ENCODE data around the gene MDM2. TPM values are rescaled to one million over a fixed set of nuclear protein-coding genes. Genes with fewer than 3 reads are reported as not detected.

MDM2 gene
- total and polyA plus RNA-seq, 2 of the 8 experiments (the other 6 are each of a cell fraction or from before 2014, with no cell fraction given): 15.1 to 115 TPM

DNA sequence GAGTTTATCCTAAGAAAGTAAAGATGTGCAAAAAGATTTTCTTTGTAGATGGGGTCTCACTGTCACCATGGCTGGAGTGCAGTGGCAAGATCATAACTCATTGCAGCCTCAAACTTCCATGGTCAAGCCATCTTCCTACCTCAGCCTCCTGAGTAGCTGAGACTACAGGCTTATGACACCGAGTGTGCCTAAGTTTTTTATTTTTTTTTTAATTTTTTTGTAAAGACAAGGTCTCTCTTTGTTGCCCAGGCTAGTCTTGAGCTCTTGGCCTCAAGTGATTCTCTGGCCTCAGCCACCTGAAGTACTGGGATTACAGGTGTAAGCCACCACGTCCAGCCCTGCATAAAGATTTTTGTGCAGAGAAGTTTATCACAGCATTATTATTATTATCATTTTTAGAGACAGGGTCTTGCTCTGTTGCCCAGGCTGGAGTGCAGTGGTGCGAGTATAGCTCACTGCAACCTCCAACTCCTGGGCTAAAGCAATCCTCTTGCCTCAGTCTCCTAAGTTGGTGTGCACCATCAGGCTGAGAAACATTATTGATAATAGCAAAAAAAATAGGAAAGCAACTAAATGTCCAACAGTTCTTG, 19.3 kb upstream of the MDM2 start:
- no peak overlapping the region for H2BK12ac ChIP-seq (ENCODE audit: low read depth, low read length)
- no peak overlapping the region for H3K56ac ChIP-seq (replicated peaks; ENCODE audit: insufficient read length, low read depth, low read length)
- H3K9ac ChIP-seq (replicated peaks in 1 of 4; ENCODE audit: extremely low read depth in 1 of 4, low read depth in 3 of 4, low read length in 3 of 4): no peak overlapping the region
- H3K23me2 ChIP-seq (ENCODE audit: low read depth, low read length): no peaks in the 10 kb centered on the region
- H4K8ac ChIP-seq (ENCODE audit: extremely low read depth, insufficient read depth, low read length): no peak overlapping the region
- no peak overlapping the region for H4K91ac ChIP-seq (replicated peaks; ENCODE audit: insufficient read length, low read length)
- H3K79me1 ChIP-seq (ENCODE audit: low read depth, low read length): no peaks in the 10 kb centered on the region
- FAIRE-seq: no peak
- no peak overlapping the region for H3K18ac ChIP-seq (ENCODE audit: extremely low read depth, low read length)
- WGBS, 2 experiments (ENCODE audit: extremely low coverage in 1 of 2, insufficient coverage in 1 of 2, insufficient read length in 1 of 2, insufficient replicate concordance in 2 of 2, low coverage in 1 of 2, low lambda C conversion rate in 2 of 2, missing lambda C conversion rate in 1 of 2): 96% methylated on average over 3 of the region's 3 CpGs; no CpG with 5 or more reads in 1 of the 2 experiments
- H3K27me3 ChIP-seq (replicated peaks in 1 of 4; ENCODE audit: control insufficient read depth in 3 of 4, extremely low read depth in 1 of 4, insufficient read depth in 3 of 4, low read length in 3 of 4): no peaks in the 10 kb centered on the region
- H2BK120ac ChIP-seq (replicated peaks; ENCODE audit: low read depth, low read length): no peak overlapping the region
- POLR2A ChIA-PET (ENCODE audit: partially characterized antibody): interaction anchor here (1.3 to 2.1 kb wide), 2 partner anchors 11 to 25 kb away, joined by 5 read pairs; no protein-coding TSS in a partner anchor
- no peak for DNase-seq (ENCODE audit: low read depth in 1 of 2, low spot score in 2 of 2)
- no peak overlapping the region for H2AK5ac ChIP-seq (ENCODE audit: low read depth, low read length)
- H4K5ac ChIP-seq (ENCODE audit: insufficient read length, low read depth, low read length): no peak overlapping the region
- H2BK20ac ChIP-seq (ENCODE audit: low read length): peak overlapping the region; percentile 66; the same call in 1 of the 2 replicates
- H3K4me1 ChIP-seq (replicated peaks in 1 of 4; ENCODE audit: control insufficient read depth in 3 of 4, insufficient read depth in 4 of 4, low read length in 3 of 4): peaks cover 0 to 3% (median 1%) of the 10 kb centered on the region in 4 experiments; a peak in 2 of 7 replicates
- TF ChIP-seq RNF2 (IDR thresholded peaks at IDR 0.05; ENCODE audit: borderline replicate concordance, low read depth, low read length, missing control alignments, poor library complexity, severe bottlenecking) (no peak), TBP (IDR thresholded peaks at IDR 0.05; ENCODE audit: low read depth, low read length) (no peak), KDM5A (IDR thresholded peaks at IDR 0.05; ENCODE audit: low read length) (no peak), CBX8 (IDR thresholded peaks at IDR 0.05; ENCODE audit: borderline replicate concordance, low read depth, low read length) (no peak), SIN3A (conservative IDR thresholded peaks at IDR 0.05 in 1 of 2, IDR thresholded peaks at IDR 0.05 in 1 of 2; ENCODE audit: low read depth in 1 of 2, low read length in 2 of 2) (no peak), CHD2 (IDR thresholded peaks at IDR 0.05; ENCODE audit: low read length) (no peak)
- TF ChIP-seq, protein P1, sequence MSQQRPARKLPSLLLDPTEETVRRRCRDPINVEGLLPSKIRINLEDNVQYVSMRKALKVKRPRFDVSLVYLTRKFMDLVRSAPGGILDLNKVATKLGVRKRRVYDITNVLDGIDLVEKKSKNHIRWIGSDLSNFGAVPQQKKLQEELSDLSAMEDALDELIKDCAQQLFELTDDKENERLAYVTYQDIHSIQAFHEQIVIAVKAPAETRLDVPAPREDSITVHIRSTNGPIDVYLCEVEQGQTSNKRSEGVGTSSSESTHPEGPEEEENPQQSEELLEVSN (IDR thresholded peaks at IDR 0.05): no peak
- no peak overlapping the region for H3K4me3 ChIP-seq (ENCODE audit: extremely low read depth in 1 of 4, insufficient read depth in 2 of 4, low read depth in 3 of 4, low read length in 4 of 4)
- no peak overlapping the region for H3K14ac ChIP-seq (ENCODE audit: insufficient read length)
- H3K23ac ChIP-seq (ENCODE audit: insufficient read length): no peak overlapping the region
- no peaks in the 10 kb centered on the region for H3K9me3 ChIP-seq (ENCODE audit: insufficient read depth in 2 of 2, low read depth in 1 of 2, low read length in 1 of 2)
- CTCF ChIA-PET (ENCODE audit: partially characterized antibody): interaction anchor here (0.7 to 1.7 kb wide), 3 partner anchors 11 to 41 kb away, joined by 3 to 6 read pairs (median 3); no protein-coding TSS in a partner anchor
- no peak overlapping the region for H3K4me2 ChIP-seq (ENCODE audit: insufficient read depth in 1 of 2, low read depth in 2 of 2, low read length in 2 of 2)
- H2AFZ ChIP-seq (ENCODE audit: low read length): no peak overlapping the region
- no peaks in the 10 kb centered on the region for H3K36me3 ChIP-seq (ENCODE audit: control insufficient read depth in 2 of 4, insufficient read depth in 4 of 4, low read length in 3 of 4)
- H2BK15ac ChIP-seq (ENCODE audit: low read length): no peak overlapping the region
- H4K20me1 ChIP-seq (replicated peaks in 1 of 2; ENCODE audit: control insufficient read depth in 1 of 2, insufficient read depth in 2 of 2, low read length in 2 of 2): no peaks in the 10 kb centered on the region
- no peak overlapping the region for H3K4ac ChIP-seq (replicated peaks; ENCODE audit: insufficient read length, low read depth, low read length)
- H3K79me2 ChIP-seq (ENCODE audit: control insufficient read depth in 1 of 2, insufficient read depth in 2 of 2, low read length in 2 of 2): no peaks in the 10 kb centered on the region
- H2BK5ac ChIP-seq (ENCODE audit: low read depth, low read length): no peak overlapping the region
- H3K27ac ChIP-seq (ENCODE audit: low read depth, low read length): no peak overlapping the region

Measured in H1 (cell line).